MM.1S (cell line): ENCODE results near the gene RALGAPA2.

Experiments used
- DNase-seq: peaks from one replicate; pipeline ENCODE4 v3.0.0-alpha.2; 2015
- H2AFZ ChIP-seq: fragments of 300-600 bp; sonication (generic); 2 replicates; pipeline ENCODE4 v1.6.0; 2016; ENCODE audit warnings: antibody characterized with exemption, low read length
- H3F3A ChIP-seq: fragments of 300-600 bp; sonication (generic); 2 replicates; pipeline ENCODE4 v1.6.1; 2016; ENCODE audit warnings: mild to moderate bottlenecking, antibody characterized with exemption, low read length, moderate library complexity, mixed read lengths; ENCODE audit not compliant: insufficient read depth
- H3K27ac ChIP-seq: fragments of 300-600 bp; sonication (generic); 2 replicates; pipeline ENCODE4 v1.5.1; 2016; ENCODE audit warnings: mild to moderate bottlenecking, low read length
- H3K27me3 ChIP-seq: fragments of 300-600 bp; sonication (generic); replicated peaks from 2 replicates; pipeline ENCODE4 v1.6.0; 2016; ENCODE audit warnings: low read length; ENCODE audit not compliant: insufficient read depth
- H3K36me3 ChIP-seq: fragments of 300-600 bp; sonication (generic); replicated peaks from 2 replicates; pipeline ENCODE4 v1.6.1; 2016; ENCODE audit warnings: mild to moderate bottlenecking, low read length, mixed read lengths; ENCODE audit not compliant: insufficient read depth
- H3K4me1 ChIP-seq: fragments of 300-600 bp; sonication (generic); 2 replicates; pipeline ENCODE4 v1.6.1; 2016; ENCODE audit warnings: low read length, mixed read lengths
- H3K4me2 ChIP-seq: fragments of 300-600 bp; sonication (generic); 2 replicates; pipeline ENCODE4 v1.6.0; 2016; ENCODE audit warnings: low read depth, low read length
- H3K4me3 ChIP-seq: fragments of 300-600 bp; sonication (generic); 2 replicates; pipeline ENCODE4 v1.5.1; 2016; ENCODE audit warnings: low read length, mixed read lengths
- H3K79me2 ChIP-seq: fragments of 300-600 bp; sonication (generic); 2 replicates; pipeline ENCODE4 v1.6.1; 2016; ENCODE audit warnings: mixed run types, low read length, mixed read lengths
- H3K9ac ChIP-seq: fragments of 300-600 bp; sonication (generic); 2 replicates; pipeline ENCODE4 v1.6.1; 2016; ENCODE audit warnings: low read length, mixed read lengths
- H3K9me2 ChIP-seq: fragments of 300-600 bp; sonication (generic); replicated peaks from 2 replicates; pipeline ENCODE4 v1.6.1; 2016; ENCODE audit warnings: mild to moderate bottlenecking, low read length, mixed read lengths; ENCODE audit not compliant: insufficient read depth
- H3K9me3 ChIP-seq: fragments of 300-600 bp; sonication (generic); replicated peaks from 2 replicates; pipeline ENCODE4 v1.6.1; 2016; ENCODE audit warnings: mild to moderate bottlenecking, low read length, mixed read lengths; ENCODE audit not compliant: insufficient read depth
- H4K20me1 ChIP-seq: fragments of 300-600 bp; sonication (generic); 2 replicates; pipeline ENCODE4 v1.6.1; 2016; ENCODE audit warnings: mild to moderate bottlenecking, low read length, moderate library complexity, mixed read lengths; ENCODE audit not compliant: insufficient read depth
- EZH2 ChIP-seq: fragments of 300-600 bp; sonication (generic); optimal IDR thresholded peaks from 2 replicates; pipeline ENCODE3; 2017; ENCODE audit warnings: low read depth, mild to moderate bottlenecking, antibody characterized with exemption, low read length, mixed read lengths
- EZH2phosphoT487 ChIP-seq: fragments of 300-600 bp; sonication (generic); IDR thresholded peaks from 2 replicates; pipeline ENCODE4 v1.6.1; 2018; ENCODE audit warnings: antibody characterized with exemption, low read length
- TF ChIP-seq, protein P1 (sequence below): fragments of 300-600 bp; sonication (generic); IDR thresholded peaks from 2 replicates; pipeline ENCODE4 v1.5.1; 2016; ENCODE audit warnings: antibody characterized with exemption, low read length, mixed read lengths

RALGAPA2 gene

GRCh38 chr20:20480689-20481088 is 231.8 kb downstream of the RALGAPA2 start:
- H3K9me3 ChIP-seq, result no peaks in the 10 kb centered on the region
- H3K36me3 ChIP-seq, result no peaks in the 10 kb centered on the region
- no peak overlapping the region for H3K9ac ChIP-seq
- DNase-seq, result no peak
- no peaks in the 10 kb centered on the region for H3K27me3 ChIP-seq
- no peak overlapping the region for H3K4me2 ChIP-seq
- H3K27ac ChIP-seq, result no peak overlapping the region
- H3F3A ChIP-seq, result no peaks in the 10 kb centered on the region
- TF ChIP-seq EZH2, result no peak
- TF ChIP-seq, protein P1, sequence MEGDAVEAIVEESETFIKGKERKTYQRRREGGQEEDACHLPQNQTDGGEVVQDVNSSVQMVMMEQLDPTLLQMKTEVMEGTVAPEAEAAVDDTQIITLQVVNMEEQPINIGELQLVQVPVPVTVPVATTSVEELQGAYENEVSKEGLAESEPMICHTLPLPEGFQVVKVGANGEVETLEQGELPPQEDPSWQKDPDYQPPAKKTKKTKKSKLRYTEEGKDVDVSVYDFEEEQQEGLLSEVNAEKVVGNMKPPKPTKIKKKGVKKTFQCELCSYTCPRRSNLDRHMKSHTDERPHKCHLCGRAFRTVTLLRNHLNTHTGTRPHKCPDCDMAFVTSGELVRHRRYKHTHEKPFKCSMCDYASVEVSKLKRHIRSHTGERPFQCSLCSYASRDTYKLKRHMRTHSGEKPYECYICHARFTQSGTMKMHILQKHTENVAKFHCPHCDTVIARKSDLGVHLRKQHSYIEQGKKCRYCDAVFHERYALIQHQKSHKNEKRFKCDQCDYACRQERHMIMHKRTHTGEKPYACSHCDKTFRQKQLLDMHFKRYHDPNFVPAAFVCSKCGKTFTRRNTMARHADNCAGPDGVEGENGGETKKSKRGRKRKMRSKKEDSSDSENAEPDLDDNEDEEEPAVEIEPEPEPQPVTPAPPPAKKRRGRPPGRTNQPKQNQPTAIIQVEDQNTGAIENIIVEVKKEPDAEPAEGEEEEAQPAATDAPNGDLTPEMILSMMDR, result no peak
- no peak for TF ChIP-seq EZH2phosphoT487
- no peak overlapping the region for H2AFZ ChIP-seq
- no peaks in the 10 kb centered on the region for H4K20me1 ChIP-seq
- H3K79me2 ChIP-seq, result no peaks in the 10 kb centered on the region
- no peaks in the 10 kb centered on the region for H3K4me1 ChIP-seq
- no peak overlapping the region for H3K4me3 ChIP-seq
- H3K9me2 ChIP-seq, result no peaks in the 10 kb centered on the region

- Histone ChIP-seq H3F3A (no peaks in the 10 kb centered on the region), H3K4me2 (no peak overlapping the region), H3K79me2 (no peaks in the 10 kb centered on the region), H3K27me3 (no peaks in the 10 kb centered on the region), H3K9me2 (no peaks in the 10 kb centered on the region), H3K9ac (no peak overlapping the region), H3K36me3 (no peaks in the 10 kb centered on the region), H4K20me1 (no peaks in the 10 kb centered on the region), H3K4me1 (no peaks in the 10 kb centered on the region), H3K27ac (no peak overlapping the region), H3K9me3 (no peaks in the 10 kb centered on the region), H3K4me3 (no peak overlapping the region), H2AFZ (no peak overlapping the region)
- no peak for DNase-seq
- TF ChIP-seq EZH2, result no peak
- TF ChIP-seq, protein P1, result no peak
- no peak for TF ChIP-seq EZH2phosphoT487
Observed at GRCh38 chr20:20480126-20480525, 232.3 kb downstream of the RALGAPA2 start.

DNA sequence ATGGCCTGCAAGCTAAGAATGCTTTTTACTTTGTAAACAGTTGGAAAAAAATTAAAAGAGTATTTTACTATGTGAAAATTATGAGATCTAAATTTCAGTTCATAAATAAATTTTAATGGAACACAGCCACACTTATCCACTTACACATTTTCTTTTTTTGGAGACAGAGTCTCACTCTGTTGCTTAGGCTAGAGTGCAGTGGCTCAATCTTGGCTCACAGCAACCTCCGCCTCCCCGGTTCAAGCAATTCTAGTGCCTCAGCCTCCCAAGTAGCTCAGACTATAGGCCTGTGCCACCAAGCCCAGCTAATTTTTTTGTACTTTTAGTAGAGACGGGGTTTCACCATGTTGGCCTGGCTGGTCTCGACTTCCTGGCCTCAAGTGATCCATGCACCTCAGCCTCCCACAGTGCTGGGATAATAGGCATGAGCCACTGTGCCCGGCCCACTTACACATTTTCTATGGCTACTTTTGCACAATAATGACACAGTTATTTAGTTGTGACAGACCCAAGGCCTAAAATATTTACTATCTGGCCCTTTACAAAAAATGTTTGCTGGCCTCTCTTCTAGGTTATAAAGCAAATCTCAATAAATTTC is 234.9 kb downstream of the RALGAPA2 start:
- Histone ChIP-seq H3K27me3 (no peaks in the 10 kb centered on the region), H2AFZ (no peak overlapping the region), H3K36me3 (no peaks in the 10 kb centered on the region), H3K9ac (no peak overlapping the region), H4K20me1 (no peaks in the 10 kb centered on the region), H3K9me2 (no peaks in the 10 kb centered on the region), H3F3A (no peaks in the 10 kb centered on the region), H3K9me3 (no peaks in the 10 kb centered on the region), H3K4me1 (no peaks in the 10 kb centered on the region), H3K79me2 (no peaks in the 10 kb centered on the region), H3K27ac (no peak overlapping the region), H3K4me2 (no peak overlapping the region), H3K4me3 (no peak overlapping the region)
- DNase-seq, result no peak
- TF ChIP-seq, protein P1, result no peak
- TF ChIP-seq EZH2, result no peak
- TF ChIP-seq EZH2phosphoT487, result no peak
